ENCODE measurements around the gene TRAPPC3.
A peak's percentile ranks its signal among the peaks of the same experiment; 100 is the strongest.
"Not testable (repeated sequence)": the region's sequence is repeated elsewhere in the genome, so short reads cannot be mapped to it uniquely, and the experiment has no call there.

The TRAPPC3 gene

GRCh38 chr1:36166136-36166535 is 16.9 kb upstream of the TRAPPC3 start:
- no peak for DNase-seq

GRCh38 chr1:36165145-36165544 is 15.9 kb upstream of the TRAPPC3 start:
- no peak for DNase-seq

GRCh38 chr1:36164361-36164760 is 15.1 kb upstream of the TRAPPC3 start:
- no peak for DNase-seq

GRCh38 chr1:36163426-36163825 is 14.1 kb upstream of the TRAPPC3 start:
- no peak for DNase-seq

GRCh38 chr1:36162680-36163239 is 13.5 kb upstream of the TRAPPC3 start:
- no peak for DNase-seq

- DNase-seq, result no peak
Measured at GRCh38 chr1:36161641-36162531, 12.6 kb upstream of the TRAPPC3 start.

- DNase-seq, result peak in 1 of 2 experiments; percentile 65
Measured at GRCh38 chr1:36160949-36161485, 11.7 kb upstream of the TRAPPC3 start.

- DNase-seq, result no peak
Measured at GRCh38 chr1:36160388-36160948, 11.2 kb upstream of the TRAPPC3 start.

GRCh38 chr1:36159614-36160387 is 10.5 kb upstream of the TRAPPC3 start:
- DNase-seq, result no peak

- DNase-seq, result not testable (repeated sequence)
Measured at GRCh38 chr1:36158827-36159252, 9.6 kb upstream of the TRAPPC3 start.

GRCh38 chr1:36157973-36158826 is 8.9 kb upstream of the TRAPPC3 start:
- no peak for DNase-seq

GRCh38 chr1:36157115-36157903 is 8.0 kb upstream of the TRAPPC3 start:
- DNase-seq, result no peak

GRCh38 chr1:36156329-36157114 is 7.2 kb upstream of the TRAPPC3 start:
- DNase-seq, result peak in 1 of 2 experiments; percentile 43

GRCh38 chr1:36155408-36156328 is 6.4 kb upstream of the TRAPPC3 start, which contains the start of gene MAP7D1:
MAP7D1 (plus strand) TSS chr1:36156160; CDS start chr1:36156418, 258 bp downstream.
- peak; percentile 29 to 64 for DNase-seq

- DNase-seq, result no peak
Measured at GRCh38 chr1:36154765-36155407, 5.6 kb upstream of the TRAPPC3 start.

GRCh38 chr1:36154335-36154734 is 5.0 kb upstream of the TRAPPC3 start:
- DNase-seq, result no peak

GRCh38 chr1:36153476-36153875 is 4.2 kb upstream of the TRAPPC3 start:
- no peak for DNase-seq

- DNase-seq, result no peak
Measured at GRCh38 chr1:36151845-36152203, 2.5 kb upstream of the TRAPPC3 start.
